ENCODE data around the gene CHRNA1.
A peak's percentile ranks its signal among the peaks of the same experiment; 100 is the strongest.

The CHRNA1 gene

DNA sequence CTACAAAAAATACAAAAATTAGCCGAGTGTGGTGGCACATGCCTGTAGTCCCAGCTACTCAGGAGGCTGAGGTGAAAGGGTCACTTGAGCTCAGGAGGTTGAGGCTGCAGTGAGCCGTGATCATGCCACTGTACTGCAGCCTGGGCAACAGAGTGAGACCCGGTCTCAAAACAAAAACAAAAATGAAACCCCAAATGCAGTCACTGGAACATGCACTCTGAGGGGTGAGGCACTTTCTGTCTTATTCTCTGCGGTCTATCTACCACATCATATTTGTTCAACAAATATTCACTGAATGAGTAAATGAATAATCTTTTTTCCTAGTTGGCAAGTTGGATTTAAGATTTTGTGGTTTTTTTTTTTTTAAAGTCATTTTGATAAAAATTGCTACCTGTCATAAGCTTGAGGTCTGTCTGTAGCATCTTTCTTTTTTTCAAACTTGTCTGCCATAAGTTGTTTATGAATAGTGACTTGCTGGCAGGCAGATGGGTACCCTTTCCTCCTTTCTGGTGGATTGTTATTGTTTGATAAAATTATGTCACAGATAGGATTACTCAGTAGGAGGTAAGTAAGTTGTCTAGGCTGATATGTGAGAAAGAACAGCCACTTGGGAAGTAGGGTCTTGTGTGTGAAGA is 11.8 kb downstream of the CHRNA1 start:
- TF ChIP-seq, protein P1, sequence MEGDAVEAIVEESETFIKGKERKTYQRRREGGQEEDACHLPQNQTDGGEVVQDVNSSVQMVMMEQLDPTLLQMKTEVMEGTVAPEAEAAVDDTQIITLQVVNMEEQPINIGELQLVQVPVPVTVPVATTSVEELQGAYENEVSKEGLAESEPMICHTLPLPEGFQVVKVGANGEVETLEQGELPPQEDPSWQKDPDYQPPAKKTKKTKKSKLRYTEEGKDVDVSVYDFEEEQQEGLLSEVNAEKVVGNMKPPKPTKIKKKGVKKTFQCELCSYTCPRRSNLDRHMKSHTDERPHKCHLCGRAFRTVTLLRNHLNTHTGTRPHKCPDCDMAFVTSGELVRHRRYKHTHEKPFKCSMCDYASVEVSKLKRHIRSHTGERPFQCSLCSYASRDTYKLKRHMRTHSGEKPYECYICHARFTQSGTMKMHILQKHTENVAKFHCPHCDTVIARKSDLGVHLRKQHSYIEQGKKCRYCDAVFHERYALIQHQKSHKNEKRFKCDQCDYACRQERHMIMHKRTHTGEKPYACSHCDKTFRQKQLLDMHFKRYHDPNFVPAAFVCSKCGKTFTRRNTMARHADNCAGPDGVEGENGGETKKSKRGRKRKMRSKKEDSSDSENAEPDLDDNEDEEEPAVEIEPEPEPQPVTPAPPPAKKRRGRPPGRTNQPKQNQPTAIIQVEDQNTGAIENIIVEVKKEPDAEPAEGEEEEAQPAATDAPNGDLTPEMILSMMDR (IDR thresholded peaks at IDR 0.05): no peak
- no peak for DNase-seq (ENCODE audit: low spot score)
- Histone ChIP-seq H3K4me3 (no peak overlapping the region), H3K27ac (no peak overlapping the region)

DNA sequence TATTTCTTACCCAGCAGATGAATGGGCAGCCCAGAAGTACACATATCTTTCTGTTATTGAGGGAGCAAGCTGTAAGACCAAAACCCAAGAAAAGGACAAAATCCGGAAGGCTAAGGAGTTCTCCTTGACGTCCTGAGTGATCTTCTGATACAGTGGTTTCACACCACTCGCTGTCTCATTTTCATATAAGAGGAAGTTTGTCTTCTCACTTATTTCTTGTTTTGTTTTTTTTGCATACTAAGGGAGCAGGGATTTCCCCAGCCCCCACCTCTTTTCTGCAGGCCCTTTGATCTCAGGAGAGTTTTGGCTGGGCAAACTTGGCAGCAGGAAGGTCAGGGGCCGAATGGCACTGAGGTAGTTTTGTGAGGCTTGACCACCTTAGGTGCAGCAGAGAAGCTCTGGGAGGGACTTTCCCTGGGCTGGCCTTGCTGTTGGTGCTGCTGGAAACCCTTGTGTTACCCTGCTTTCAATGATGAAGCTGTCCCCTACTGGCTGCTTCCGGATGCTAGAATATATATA is 13.3 kb downstream of the CHRNA1 start:
- Histone ChIP-seq H3K27ac (no peak overlapping the region), H3K4me3 (no peak overlapping the region)
- DNase-seq (ENCODE audit: low spot score): no peak
- TF ChIP-seq, protein P1 (IDR thresholded peaks at IDR 0.05): no peak

DNA sequence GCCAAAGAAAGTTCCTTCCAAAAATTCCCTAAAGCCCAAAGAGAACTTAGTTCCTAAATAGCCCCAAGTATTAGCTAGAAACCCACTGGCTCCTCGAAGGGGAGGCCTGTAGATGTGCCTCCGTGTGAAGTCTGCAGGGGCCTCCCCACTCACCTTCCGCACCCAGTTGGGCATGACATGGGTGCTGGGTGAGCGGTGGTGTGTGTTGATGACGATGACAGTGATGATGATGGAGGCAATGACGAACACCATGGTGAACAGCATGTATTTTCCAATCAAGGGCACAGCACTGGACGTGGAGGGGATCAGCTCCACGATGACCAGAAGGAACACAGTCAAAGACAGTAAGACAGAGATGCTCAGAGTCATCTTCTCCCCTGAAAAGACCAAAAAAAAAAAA is 14.5 kb downstream of the CHRNA1 start:
- Histone ChIP-seq H3K4me3 (no peak overlapping the region), H3K27ac (no peak overlapping the region)
- TF ChIP-seq, protein P1 (IDR thresholded peaks at IDR 0.05): no peak
- no peak for DNase-seq (ENCODE audit: low spot score)

DNA sequence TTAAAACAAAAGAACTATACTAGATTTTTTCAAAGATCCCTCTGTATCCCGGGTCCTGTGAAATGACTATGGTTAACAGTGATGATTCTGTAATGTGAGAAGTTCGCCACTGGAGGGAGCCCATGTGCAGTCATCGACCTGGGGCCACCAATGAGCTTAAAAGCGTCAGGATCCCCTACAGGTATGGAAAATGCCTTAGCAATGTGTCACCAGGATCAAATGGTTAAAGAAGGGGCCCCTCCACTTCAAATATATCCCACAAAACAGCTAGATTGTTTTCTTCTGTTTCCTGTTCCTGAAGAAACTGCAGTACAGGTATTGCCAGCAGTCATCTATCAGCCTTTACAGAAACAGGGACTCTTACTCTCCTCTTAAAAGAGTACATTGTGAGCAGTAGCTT is 15.3 kb downstream of the CHRNA1 start:
- H3K4me3 ChIP-seq: no peak overlapping the region
- DNase-seq (ENCODE audit: low spot score): no peak
- TF ChIP-seq, protein P1 (IDR thresholded peaks at IDR 0.05): peak; percentile 51
- H3K27ac ChIP-seq: no peak overlapping the region

DNA sequence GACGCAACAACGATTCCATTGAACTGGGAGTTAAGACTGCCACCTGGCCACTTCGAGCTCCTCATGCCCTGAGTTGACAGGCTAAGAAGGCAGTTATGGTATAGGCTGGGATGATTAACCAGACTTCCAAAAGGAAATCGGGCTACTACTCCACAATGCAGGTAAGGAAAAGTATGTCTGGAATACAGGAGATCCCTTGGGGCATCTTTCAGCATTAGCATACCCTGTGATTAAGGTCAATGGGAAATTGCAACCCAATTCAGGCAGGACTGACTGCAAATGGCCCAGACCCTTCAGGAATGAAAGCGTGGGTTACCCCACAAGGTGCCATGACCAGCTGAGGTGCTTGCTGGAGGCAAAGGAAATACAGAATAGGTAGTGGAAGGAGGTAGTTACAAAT is 19.1 kb downstream of the CHRNA1 start:
- TF ChIP-seq, protein P1 (IDR thresholded peaks at IDR 0.05): no peak
- no peak overlapping the region for H3K27ac ChIP-seq

DNA sequence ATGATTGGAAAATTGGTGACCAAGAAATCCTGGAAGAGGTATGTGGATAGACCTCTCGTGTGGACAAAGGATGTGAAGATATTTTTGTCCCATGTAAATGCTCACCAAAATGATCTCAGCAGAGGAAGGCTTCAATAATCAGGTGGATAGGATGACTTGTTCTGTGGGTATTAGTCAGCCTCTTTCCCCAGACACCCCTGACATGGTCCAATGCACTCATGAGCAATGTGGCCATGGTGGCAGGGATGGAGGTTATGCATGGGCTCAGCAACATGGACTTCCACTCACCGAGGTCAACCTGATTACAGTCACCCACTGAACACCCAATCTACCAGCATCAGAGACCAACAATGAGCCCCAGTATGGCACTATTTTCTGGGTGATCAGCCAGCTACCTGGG is 20.2 kb downstream of the CHRNA1 start:
- Histone ChIP-seq H3K4me3 (no peak overlapping the region), H3K27ac (no peak overlapping the region)
- TF ChIP-seq, protein P1 (IDR thresholded peaks at IDR 0.05): no peak
- DNase-seq (ENCODE audit: low spot score): no peak

More for the DNA sequence above, 19.1 kb downstream of the CHRNA1 start:
- H3K4me3 ChIP-seq: no peak overlapping the region
- no peak for DNase-seq (ENCODE audit: low spot score)

DNA sequence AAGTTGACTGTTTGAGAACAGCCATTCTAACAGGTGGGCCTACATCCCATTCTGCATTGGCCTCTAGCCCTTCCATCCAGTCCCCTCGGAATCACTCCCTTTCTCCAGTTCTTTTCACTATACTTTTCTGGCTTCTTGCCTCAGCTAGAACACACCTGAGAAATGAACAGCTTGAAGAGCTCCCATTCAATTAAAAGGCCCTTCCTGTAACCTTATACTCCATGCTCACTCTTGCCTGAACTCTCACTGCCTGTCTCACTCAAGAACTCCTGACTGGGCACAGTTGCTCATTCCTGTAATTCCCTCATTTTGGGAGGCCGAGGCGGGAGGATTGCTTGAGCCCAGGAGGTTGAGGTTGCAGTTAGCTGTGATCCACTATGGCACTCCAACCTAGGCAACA is 23.6 kb downstream of the CHRNA1 start:
- no peak for DNase-seq (ENCODE audit: low spot score)
- TF ChIP-seq, protein P1 (IDR thresholded peaks at IDR 0.05): no peak

More for the DNA sequence above, 23.6 kb downstream of the CHRNA1 start:
- Histone ChIP-seq H3K4me3 (no peak overlapping the region), H3K27ac (no peak overlapping the region)

Measured in coronary artery (tissue), 2 donors.